Mesenchymal stem cell (in vitro differentiated cells and primary cell): ENCODE results near the gene OR4K13.

ENCODE experiments used
- DNase-seq: peaks from one replicate; pipeline ENCODE4 v3.0.0-alpha.2; 2013
- H2AFZ ChIP-seq: one replicate; pipeline ENCODE4 v1.6.1; 2013; ENCODE audit warnings: low read depth, mild to moderate bottlenecking, control low read depth, inconsistent platforms, low read length, moderate library complexity
- H2AK5ac ChIP-seq: 2 replicates; pipeline ENCODE4 v1.6.1; 2013; ENCODE audit warnings: low read length, moderate library complexity, mild to moderate bottlenecking, inconsistent platforms; ENCODE audit not compliant: severe bottlenecking
- H2BK120ac ChIP-seq: one replicate; pipeline ENCODE4 v1.6.1; 2013; ENCODE audit warnings: low read depth, mild to moderate bottlenecking, inconsistent platforms, low read length, moderate library complexity
- H2BK12ac ChIP-seq, 2 experiments: one replicate each; pipeline ENCODE4 v1.6.1; 2013; ENCODE audit warnings: inconsistent platforms in 2 of 2, low read length in 2 of 2, mild to moderate bottlenecking in 2 of 2, moderate library complexity in 2 of 2, control low read depth in 1 of 2
- H2BK15ac ChIP-seq: one replicate; pipeline ENCODE4 v1.6.1; 2013; ENCODE audit warnings: mild to moderate bottlenecking, low read depth, inconsistent platforms; ENCODE audit not compliant: poor library complexity, severe bottlenecking
- H2BK5ac ChIP-seq: 2 replicates; pipeline ENCODE4 v1.6.1; 2013; ENCODE audit warnings: low read depth, mild to moderate bottlenecking, low read length, control low read depth, inconsistent platforms; ENCODE audit not compliant: poor library complexity, severe bottlenecking
- H3K14ac ChIP-seq, 2 experiments: one replicate each; pipeline ENCODE4 v1.6.1; 2013; ENCODE audit warnings: inconsistent platforms in 2 of 2, low read length in 2 of 2, control low read depth in 1 of 2, mild to moderate bottlenecking in 1 of 2, moderate library complexity in 1 of 2
- H3K18ac ChIP-seq, 2 experiments: one replicate each; pipeline ENCODE4 v1.6.1; 2013; ENCODE audit warnings: inconsistent platforms in 2 of 2, low read length in 2 of 2, control low read depth in 1 of 2, low read depth in 1 of 2, mild to moderate bottlenecking in 1 of 2
- H3K23ac ChIP-seq, 2 experiments: one replicate each; pipeline ENCODE4 v1.6.1; 2013; ENCODE audit warnings: inconsistent platforms in 2 of 2, low read length in 2 of 2, mild to moderate bottlenecking in 2 of 2, moderate library complexity in 2 of 2, control low read depth in 1 of 2
- H3K27ac ChIP-seq: 2 replicates; pipeline ENCODE4 v1.5.1; 2013; ENCODE audit warnings: mild to moderate bottlenecking, moderate library complexity, low read length, control low read depth, inconsistent platforms; ENCODE audit not compliant: poor library complexity, severe bottlenecking
- H3K27me3 ChIP-seq, 2 experiments: 2 replicates each; pipeline versions ENCODE4 v1.6.1 to v1.7.0; 2013; ENCODE audit warnings: low read length in 2 of 2, mild to moderate bottlenecking in 2 of 2, moderate library complexity in 2 of 2, control low read depth in 1 of 2, inconsistent platforms in 1 of 2; ENCODE audit not compliant: control insufficient read depth in 1 of 2, insufficient read depth in 1 of 2
- H3K36me3 ChIP-seq, 2 experiments: 2 replicates each; pipeline versions ENCODE4 v1.6.1 to v1.7.0; 2013; ENCODE audit warnings: low read length in 2 of 2, control low read depth in 1 of 2, inconsistent platforms in 1 of 2, low read depth in 1 of 2, mild to moderate bottlenecking in 1 of 2; ENCODE audit not compliant: insufficient read depth in 2 of 2, control insufficient read depth in 1 of 2
- H3K4ac ChIP-seq, 2 experiments: one replicate each; pipeline ENCODE4 v1.6.1; 2013; ENCODE audit warnings: inconsistent platforms in 2 of 2, low read length in 2 of 2, mild to moderate bottlenecking in 2 of 2, moderate library complexity in 2 of 2, control low read depth in 1 of 2, low read depth in 1 of 2
- H3K4me1 ChIP-seq: 2 replicates; pipeline ENCODE4 v1.6.1; 2013; ENCODE audit warnings: low read depth, low read length, control low read depth; ENCODE audit not compliant: control insufficient read depth, insufficient read depth
- H3K4me2 ChIP-seq: 2 replicates; pipeline ENCODE4 v1.6.1; 2013; ENCODE audit warnings: low read length, mild to moderate bottlenecking, inconsistent platforms; ENCODE audit not compliant: poor library complexity, severe bottlenecking
- H3K4me3 ChIP-seq, 2 experiments: 2 replicates each; pipeline versions ENCODE4 v1.5.1 to v1.7.0; 2013; ENCODE audit warnings: low read length in 2 of 2, mild to moderate bottlenecking in 2 of 2, control low read depth in 1 of 2, low read depth in 1 of 2; ENCODE audit not compliant: insufficient read depth in 1 of 2
- H3K79me1 ChIP-seq: replicated peaks from 2 replicates; pipeline ENCODE4 v1.6.1; 2013; ENCODE audit warnings: mild to moderate bottlenecking, control low read depth, low read length, inconsistent platforms; ENCODE audit not compliant: poor library complexity, severe bottlenecking
- H3K9ac ChIP-seq: 2 replicates; pipeline ENCODE4 v1.7.0; 2013; ENCODE audit warnings: mild to moderate bottlenecking, low read length, moderate library complexity
- H3K9me3 ChIP-seq: 2 replicates; pipeline ENCODE4 v1.7.0; 2013; ENCODE audit warnings: mild to moderate bottlenecking, low read length; ENCODE audit not compliant: control insufficient read depth
- H4K8ac ChIP-seq: one replicate; pipeline ENCODE4 v1.6.1; 2013; ENCODE audit warnings: inconsistent platforms, mild to moderate bottlenecking, low read length, moderate library complexity
- H4K91ac ChIP-seq: one replicate; pipeline ENCODE4 v1.6.1; 2013; ENCODE audit warnings: mild to moderate bottlenecking, low read length, inconsistent platforms
- whole genome bisulfite sequencing: methylation state at CpG from one replicate; pipeline ENCODE4 v1.1.7; 2013; ENCODE audit warnings: mixed read lengths; 5-methylcytosine and 5-hydroxymethylcytosine counted together

The OR4K13 gene

GRCh38 chr14:20002319-20002718, 33.5 kb downstream of the OR4K13 start:
- Histone ChIP-seq H2AFZ (no peak overlapping the region), H2BK12ac (no peak overlapping the region), H3K9me3 (peaks cover 4% of the 10 kb centered on the region), H3K4ac (no peak overlapping the region), H3K23ac (no peak overlapping the region), H3K4me3 (no peak overlapping the region), H3K14ac (no peak overlapping the region), H3K27ac (no peak overlapping the region), H3K18ac (no peak overlapping the region), H2AK5ac (no peak overlapping the region), H4K91ac (no peak overlapping the region), H3K4me2 (no peak overlapping the region), H2BK15ac (no peak overlapping the region), H3K9ac (no peak overlapping the region), H3K4me1 (no peaks in the 10 kb centered on the region), H3K36me3 (no peaks in the 10 kb centered on the region), H3K79me1 (no peaks in the 10 kb centered on the region), H4K8ac (no peak overlapping the region), H3K27me3 (no peaks in the 10 kb centered on the region), H2BK120ac (no peak overlapping the region), H2BK5ac (no peak overlapping the region)
- no peak for DNase-seq
- WGBS, result 70% methylated on average over 7 of the region's 7 CpGs

- H3K27me3 ChIP-seq, result no peaks in the 10 kb centered on the region
- H3K9me3 ChIP-seq, result peaks cover 4% of the 10 kb centered on the region
- H2BK15ac ChIP-seq, result no peak within 1 kb of the TSS
These were observed 34.0 kb downstream of the OR4K13 start, which contains the start of gene OR4Q2 for GRCh38 chr14:20001863-20002262. Gene OR4Q2 (plus strand): TSS chr14:20002163.

DNA sequence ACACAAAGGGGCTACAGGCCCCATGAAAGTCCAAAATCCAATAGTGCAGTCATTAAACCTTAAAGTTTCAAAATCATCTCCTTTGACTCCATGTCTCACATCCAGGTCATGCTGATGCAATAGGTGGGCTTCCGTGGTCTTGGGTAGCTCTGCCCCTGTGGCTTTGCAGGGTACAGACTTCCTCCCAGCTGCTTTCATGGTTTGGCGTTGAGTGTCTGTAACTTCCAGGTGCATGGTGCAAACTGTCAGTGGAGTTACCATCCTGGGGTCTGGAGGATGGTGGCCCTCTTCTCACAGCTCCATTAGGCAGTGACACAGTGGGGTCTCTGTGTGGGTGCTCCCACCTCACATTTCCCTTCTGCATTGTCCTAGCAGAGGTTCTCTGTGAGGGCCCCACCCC, 42.4 kb downstream of the OR4K13 start:
- no peak overlapping the region for H3K27ac ChIP-seq
- H3K4me1 ChIP-seq, result no peaks in the 10 kb centered on the region
- H2BK15ac ChIP-seq, result no peak overlapping the region
- H3K4ac ChIP-seq, result no peak overlapping the region
- no peak overlapping the region for H3K9ac ChIP-seq
- no peak overlapping the region for H3K4me3 ChIP-seq
- H3K79me1 ChIP-seq, result no peaks in the 10 kb centered on the region
- H2AK5ac ChIP-seq, result no peak overlapping the region
- H4K91ac ChIP-seq, result no peak overlapping the region
- no peak overlapping the region for H2BK12ac ChIP-seq
- no peak overlapping the region for H2BK5ac ChIP-seq
- no peaks in the 10 kb centered on the region for H3K36me3 ChIP-seq
- H3K18ac ChIP-seq, result no peak overlapping the region
- no peak overlapping the region for H2BK120ac ChIP-seq
- H3K9me3 ChIP-seq, result no peaks in the 10 kb centered on the region
- H4K8ac ChIP-seq, result no peak overlapping the region
- no peak for DNase-seq
- H2AFZ ChIP-seq, result no peak overlapping the region
- no peak overlapping the region for H3K23ac ChIP-seq
- H3K14ac ChIP-seq, result no peak overlapping the region
- no peaks in the 10 kb centered on the region for H3K27me3 ChIP-seq
- H3K4me2 ChIP-seq, result no peak overlapping the region
- WGBS, result 41% methylated on average over 2 of the region's 2 CpGs

More at GRCh38 chr14:20001863-20002262, 34.0 kb downstream of the OR4K13 start, which contains the start of gene OR4Q2:
- H3K9ac ChIP-seq, result no peak within 1 kb of the TSS
- H3K36me3 ChIP-seq, result no peaks in the 10 kb centered on the region
- H3K23ac ChIP-seq, result no peak within 1 kb of the TSS
- H3K4me3 ChIP-seq, result no peak within 1 kb of the TSS
- H3K27ac ChIP-seq, result no peak within 1 kb of the TSS
- no peak within 1 kb of the TSS for H4K8ac ChIP-seq
- H2BK12ac ChIP-seq, result no peak within 1 kb of the TSS
- no peaks in the 10 kb centered on the region for H3K4me1 ChIP-seq
- H3K18ac ChIP-seq, result no peak within 1 kb of the TSS
- no peak for DNase-seq
- H3K4ac ChIP-seq, result no peak within 1 kb of the TSS
- no peak within 1 kb of the TSS for H2BK5ac ChIP-seq
- H3K4me2 ChIP-seq, result no peak within 1 kb of the TSS
- no peak within 1 kb of the TSS for H4K91ac ChIP-seq
- H3K14ac ChIP-seq, result no peak within 1 kb of the TSS
- no peak within 1 kb of the TSS for H2AK5ac ChIP-seq
- H3K79me1 ChIP-seq, result no peaks in the 10 kb centered on the region
- no peak within 1 kb of the TSS for H2BK120ac ChIP-seq
- no peak within 1 kb of the TSS for H2AFZ ChIP-seq
